ENCODE results near the gene SHQ1. TPM values are rescaled to one million over a fixed set of nuclear protein-coding genes. Genes with fewer than 3 reads are reported as not detected.

Gene SHQ1
- total RNA-seq, 2 experiments from 2014 or later: 9.4 to 13.1 TPM

- H3K4me1 Mint-ChIP-seq (ENCODE audit: low read depth): peaks cover 79% of the 10 kb centered on the region
- H3K27me3 Mint-ChIP-seq: no peaks in the 10 kb centered on the region
- Histone ChIP-seq H3K27me3 (ENCODE audit: control insufficient read depth in 1 of 2, insufficient read depth in 2 of 2, low read length in 2 of 2) (no peaks in the 10 kb centered on the region), H3K36me3 (ENCODE audit: insufficient read depth, low read length) (no peaks in the 10 kb centered on the region), H3K4me3 (ENCODE audit: low read length) (no peak overlapping the region), H3K4me1 (ENCODE audit: insufficient read depth, low read length) (peaks cover 14% of the 10 kb centered on the region), H3K9me3 (ENCODE audit: control insufficient read depth in 1 of 2, insufficient read depth in 1 of 2, low read length in 2 of 2) (no peaks in the 10 kb centered on the region), H3K27ac (ENCODE audit: low read depth in 1 of 2, low read length in 2 of 2) (no peak overlapping the region)
- H3K4me3 Mint-ChIP-seq: no peak overlapping the region
- CTCF ChIA-PET: no interaction called here
- H3K9me3 Mint-ChIP-seq: no peaks in the 10 kb centered on the region
- intact Hi-C loops (cut with DNase I, micrococcal nuclease): loop anchor here in 1 of 2 experiments (10.0 kb wide), 1 partner anchor 233 kb away; the partner anchor contains the start of gene PPP4R2
- peak overlapping the region; percentile 50 for H3K27ac Mint-ChIP-seq
- POLR2A ChIA-PET: interaction anchor here (1.0 to 2.4 kb wide), 2 partner anchors 20 to 23 kb away, joined by 3 to 11 read pairs; no protein-coding TSS in a partner anchor
- ATAC-seq (ENCODE audit: poor library complexity): no peak
- no peak for TF ChIP-seq CTCF (IDR thresholded peaks at IDR 0.05)
- peaks cover 26% of the 10 kb centered on the region for H3K36me3 Mint-ChIP-seq (ENCODE audit: low read depth)
- DNase-seq: no peak
Measured at GRCh38 chr3:72761410-72761809, 86.8 kb downstream of the SHQ1 start.

GRCh38 chr3:72760225-72760624 is 88.0 kb downstream of the SHQ1 start:
- intact Hi-C loops (cut with DNase I, micrococcal nuclease): loop anchor here in 1 of 2 experiments (10.0 kb wide), 1 partner anchor 235 kb away; the partner anchor contains the start of gene PPP4R2
- peaks cover 83% of the 10 kb centered on the region for H3K4me1 Mint-ChIP-seq (ENCODE audit: low read depth)
- ATAC-seq (ENCODE audit: poor library complexity): no peak

GRCh38 chr3:72756900-72757299 is 91.3 kb downstream of the SHQ1 start:
- H3K36me3 ChIP-seq (ENCODE audit: insufficient read depth, low read length): no peaks in the 10 kb centered on the region
- no peaks in the 10 kb centered on the region for H3K27me3 ChIP-seq (ENCODE audit: control insufficient read depth in 1 of 2, insufficient read depth in 2 of 2, low read length in 2 of 2)
- ATAC-seq (ENCODE audit: poor library complexity): peak; percentile 96
- Mint-ChIP-seq H3K9me3 (no peaks in the 10 kb centered on the region), H3K4me1 (ENCODE audit: low read depth) (peaks cover 75% of the 10 kb centered on the region), H3K27ac (peak overlapping the region; percentile 85), H3K4me3 (peak overlapping the region; percentile 68), H3K36me3 (ENCODE audit: low read depth) (peaks cover 15% of the 10 kb centered on the region), H3K27me3 (no peaks in the 10 kb centered on the region)
- H3K4me3 ChIP-seq (ENCODE audit: low read length): peak overlapping the region; percentile 26
- peak in 13 of 14 experiments; percentile 12 to 89 (median 35) for DNase-seq
- peak overlapping the region; percentile 42 to 63 for H3K27ac ChIP-seq (ENCODE audit: low read depth in 1 of 2, low read length in 2 of 2)
- no peaks in the 10 kb centered on the region for H3K9me3 ChIP-seq (ENCODE audit: control insufficient read depth in 1 of 2, insufficient read depth in 1 of 2, low read length in 2 of 2)
- ChIA-PET POLR2A (interaction anchor here (0.7 to 7.3 kb wide), 6 partner anchors 8 to 91 kb away, joined by 3 to 89 read pairs (median 3); no protein-coding TSS in a partner anchor), CTCF (no interaction called here)
- intact Hi-C loops (cut with DNase I, micrococcal nuclease): loop anchor here in 1 of 2 experiments (2.0 to 5.0 kb wide), 2 partner anchors 18 to 240 kb away; partner anchors contain the start of gene PPP4R2
- TF ChIP-seq CTCF (IDR thresholded peaks at IDR 0.05): no peak
- peaks cover 22% of the 10 kb centered on the region for H3K4me1 ChIP-seq (ENCODE audit: insufficient read depth, low read length)

More at GRCh38 chr3:72760225-72760624, 88.0 kb downstream of the SHQ1 start:
- Mint-ChIP-seq H3K4me3 (no peak overlapping the region), H3K9me3 (no peaks in the 10 kb centered on the region), H3K36me3 (ENCODE audit: low read depth) (peaks cover 20% of the 10 kb centered on the region), H3K27ac (peak overlapping the region; percentile 85), H3K27me3 (no peaks in the 10 kb centered on the region)
- H3K36me3 ChIP-seq (ENCODE audit: insufficient read depth, low read length): no peaks in the 10 kb centered on the region
- H3K4me1 ChIP-seq (ENCODE audit: insufficient read depth, low read length): peaks cover 22% of the 10 kb centered on the region
- no peak for TF ChIP-seq CTCF (IDR thresholded peaks at IDR 0.05)
- H3K4me3 ChIP-seq (ENCODE audit: low read length): no peak overlapping the region
- no peak for DNase-seq
- no peaks in the 10 kb centered on the region for H3K9me3 ChIP-seq (ENCODE audit: control insufficient read depth in 1 of 2, insufficient read depth in 1 of 2, low read length in 2 of 2)
- POLR2A ChIA-PET: interaction anchor here (2.4 kb wide), 1 partner anchor 22 kb away, joined by 11 read pairs; no protein-coding TSS in a partner anchor
- CTCF ChIA-PET: no interaction called here
- H3K27me3 ChIP-seq (ENCODE audit: control insufficient read depth in 1 of 2, insufficient read depth in 2 of 2, low read length in 2 of 2): no peaks in the 10 kb centered on the region
- no peak overlapping the region for H3K27ac ChIP-seq (ENCODE audit: low read depth in 1 of 2, low read length in 2 of 2)
